GM12864 (cell line): ENCODE measurements around the gene ALG2.
A peak's percentile ranks its signal among the peaks of the same experiment; 100 is the strongest.

Experiments
- DNase-seq: peaks from one replicate; pipeline ENCODE4 v3.0.0-alpha.2; 2011; ENCODE audit warnings: low read depth
- H3K4me3 ChIP-seq: 2 replicates; pipeline ENCODE4 v1.5.1; 2011; ENCODE audit warnings: mild to moderate bottlenecking, low read depth, low read length, control low read depth
- TF ChIP-seq, protein P1 (sequence below): IDR thresholded peaks from 2 replicates; pipeline ENCODE4 v1.5.1; 2011; ENCODE audit warnings: low read depth, mild to moderate bottlenecking, moderate library complexity, low read length, control low read depth, inconsistent platforms; ENCODE audit errors: missing control alignments

The ALG2 gene

DNA sequence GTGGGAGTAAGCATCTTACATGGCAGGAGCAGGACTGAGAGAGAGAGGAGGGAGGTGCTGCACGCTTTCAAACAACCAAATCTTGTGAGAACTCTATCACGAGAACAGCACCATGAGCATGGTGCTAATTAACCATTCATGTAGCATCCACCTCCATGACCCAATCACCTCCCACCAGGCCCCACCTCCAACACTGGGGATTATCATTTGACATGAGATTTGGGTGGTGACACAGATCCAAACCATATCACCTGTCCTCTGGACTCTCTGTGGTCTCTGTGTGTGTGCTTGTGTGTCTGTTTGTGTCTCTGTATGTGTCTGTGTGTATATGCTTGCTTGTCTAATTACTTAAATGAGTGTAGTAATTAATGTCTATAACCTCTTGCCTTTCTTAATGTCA lies 31.4 kb upstream of the ALG2 start:
- DNase-seq = peak; percentile 58
- H3K4me3 ChIP-seq = no peak overlapping the region; the same call in 1 of the 2 replicates
- TF ChIP-seq, protein P1, sequence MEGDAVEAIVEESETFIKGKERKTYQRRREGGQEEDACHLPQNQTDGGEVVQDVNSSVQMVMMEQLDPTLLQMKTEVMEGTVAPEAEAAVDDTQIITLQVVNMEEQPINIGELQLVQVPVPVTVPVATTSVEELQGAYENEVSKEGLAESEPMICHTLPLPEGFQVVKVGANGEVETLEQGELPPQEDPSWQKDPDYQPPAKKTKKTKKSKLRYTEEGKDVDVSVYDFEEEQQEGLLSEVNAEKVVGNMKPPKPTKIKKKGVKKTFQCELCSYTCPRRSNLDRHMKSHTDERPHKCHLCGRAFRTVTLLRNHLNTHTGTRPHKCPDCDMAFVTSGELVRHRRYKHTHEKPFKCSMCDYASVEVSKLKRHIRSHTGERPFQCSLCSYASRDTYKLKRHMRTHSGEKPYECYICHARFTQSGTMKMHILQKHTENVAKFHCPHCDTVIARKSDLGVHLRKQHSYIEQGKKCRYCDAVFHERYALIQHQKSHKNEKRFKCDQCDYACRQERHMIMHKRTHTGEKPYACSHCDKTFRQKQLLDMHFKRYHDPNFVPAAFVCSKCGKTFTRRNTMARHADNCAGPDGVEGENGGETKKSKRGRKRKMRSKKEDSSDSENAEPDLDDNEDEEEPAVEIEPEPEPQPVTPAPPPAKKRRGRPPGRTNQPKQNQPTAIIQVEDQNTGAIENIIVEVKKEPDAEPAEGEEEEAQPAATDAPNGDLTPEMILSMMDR = no peak

DNA sequence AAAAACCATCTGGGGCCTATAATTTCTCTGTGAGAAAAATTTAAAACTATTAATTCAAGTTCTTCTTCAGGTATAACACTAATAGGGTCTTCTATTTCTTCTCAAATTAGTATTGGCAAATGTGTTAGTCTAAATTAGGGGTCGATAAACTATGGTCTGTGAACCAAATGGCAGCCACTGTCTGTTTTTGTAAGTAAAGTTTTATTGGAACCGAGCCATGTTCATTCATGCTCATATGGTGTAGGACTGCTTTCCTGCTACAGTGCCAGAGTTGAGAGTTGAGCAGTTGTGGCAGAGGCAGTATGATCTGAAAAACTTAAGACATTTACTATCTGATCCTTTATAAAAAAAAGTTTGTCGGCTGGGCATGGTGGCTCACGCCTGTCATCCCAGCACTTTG lies 29.4 kb upstream of the ALG2 start:
- TF ChIP-seq, protein P1 = no peak
- no peak overlapping the region for H3K4me3 ChIP-seq
- DNase-seq = no peak

DNA sequence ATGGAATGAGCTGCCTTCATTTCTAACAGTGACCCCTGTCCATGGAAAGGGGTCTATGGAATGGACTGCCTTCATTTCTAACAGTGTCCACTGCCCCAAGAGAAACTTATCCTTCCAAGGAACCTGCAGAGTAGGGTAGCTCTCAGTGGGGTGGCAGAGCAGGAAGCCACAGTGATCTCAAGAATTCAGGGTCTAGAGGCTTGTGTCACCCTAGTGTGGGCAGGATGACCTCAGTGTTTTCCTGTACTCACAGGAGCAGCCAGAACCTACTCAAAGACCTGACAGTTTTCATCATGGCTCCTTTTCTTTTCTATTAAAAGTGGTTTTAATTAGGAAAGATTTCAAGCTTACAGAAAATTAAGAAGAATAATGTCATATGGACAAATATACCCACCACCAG lies 27.9 kb upstream of the ALG2 start:
- DNase-seq = no peak
- no peak overlapping the region for H3K4me3 ChIP-seq
- TF ChIP-seq, protein P1 = no peak

DNA sequence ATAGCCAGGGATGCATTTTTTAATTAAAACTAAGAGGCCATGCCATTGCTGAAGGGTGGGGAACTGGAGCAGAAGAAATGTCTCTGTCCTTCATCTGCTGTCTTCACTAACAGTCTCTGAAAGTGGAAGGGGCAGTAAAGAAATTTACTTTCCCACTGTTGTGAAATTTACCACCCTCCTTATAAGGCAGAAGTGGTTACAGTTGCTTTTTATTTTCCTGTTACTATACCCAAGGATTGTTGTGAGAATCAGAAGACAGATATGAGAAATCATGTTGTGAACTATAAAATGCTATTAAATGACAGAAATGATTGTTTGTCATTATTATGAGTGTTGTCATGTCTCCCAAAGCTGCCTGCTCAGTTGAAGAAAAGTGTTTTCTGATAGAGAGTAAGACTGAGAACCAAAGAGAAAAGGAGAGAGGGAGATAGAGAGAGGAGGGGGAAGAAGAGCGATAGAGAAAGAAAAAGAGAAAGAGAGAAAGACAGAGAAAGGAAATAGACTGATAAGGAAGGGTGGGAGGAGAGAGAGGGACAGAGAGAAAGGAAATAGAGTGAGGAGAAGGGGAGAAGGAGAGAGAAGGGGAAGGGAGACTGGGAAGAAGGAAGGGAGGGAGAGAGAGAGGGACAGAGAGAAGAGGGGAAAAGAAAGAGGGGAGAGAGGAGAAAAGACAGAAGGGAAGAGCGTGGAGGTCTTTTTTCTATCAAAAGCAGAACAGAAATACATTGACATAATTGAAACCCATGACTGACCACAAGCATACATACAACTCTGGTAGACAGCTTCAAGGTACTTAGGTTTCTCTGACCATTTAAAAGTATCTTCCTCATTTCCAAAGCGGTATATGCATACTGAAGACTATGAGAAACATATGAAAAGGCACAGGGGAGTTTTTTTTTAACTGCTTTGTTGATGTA lies 22.9 kb upstream of the ALG2 start:
- TF ChIP-seq, protein P1 = no peak
- DNase-seq = peak; percentile 65
- no peak overlapping the region; the same call in 1 of the 2 replicates for H3K4me3 ChIP-seq

DNA sequence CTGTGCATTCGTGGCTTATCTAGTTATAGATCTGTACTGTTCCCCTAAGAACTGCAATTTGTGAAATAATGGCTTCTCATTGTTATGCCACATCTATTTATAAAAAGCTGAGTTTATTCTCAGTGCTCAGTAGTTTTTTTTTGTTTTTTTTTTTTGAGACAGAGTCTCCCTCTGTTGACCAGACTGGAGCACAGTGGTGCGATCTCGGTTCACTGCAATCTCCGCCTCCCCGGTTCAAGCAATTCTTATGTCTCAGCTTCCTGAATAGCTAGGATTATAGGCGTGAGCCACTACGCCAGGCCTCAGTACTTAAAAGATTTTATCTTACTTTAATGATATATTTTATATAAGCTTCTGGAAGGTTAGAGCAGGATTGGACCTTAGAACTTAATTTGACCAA lies 19.4 kb upstream of the ALG2 start:
- no peak overlapping the region for H3K4me3 ChIP-seq
- no peak for DNase-seq
- TF ChIP-seq, protein P1 = no peak

DNA sequence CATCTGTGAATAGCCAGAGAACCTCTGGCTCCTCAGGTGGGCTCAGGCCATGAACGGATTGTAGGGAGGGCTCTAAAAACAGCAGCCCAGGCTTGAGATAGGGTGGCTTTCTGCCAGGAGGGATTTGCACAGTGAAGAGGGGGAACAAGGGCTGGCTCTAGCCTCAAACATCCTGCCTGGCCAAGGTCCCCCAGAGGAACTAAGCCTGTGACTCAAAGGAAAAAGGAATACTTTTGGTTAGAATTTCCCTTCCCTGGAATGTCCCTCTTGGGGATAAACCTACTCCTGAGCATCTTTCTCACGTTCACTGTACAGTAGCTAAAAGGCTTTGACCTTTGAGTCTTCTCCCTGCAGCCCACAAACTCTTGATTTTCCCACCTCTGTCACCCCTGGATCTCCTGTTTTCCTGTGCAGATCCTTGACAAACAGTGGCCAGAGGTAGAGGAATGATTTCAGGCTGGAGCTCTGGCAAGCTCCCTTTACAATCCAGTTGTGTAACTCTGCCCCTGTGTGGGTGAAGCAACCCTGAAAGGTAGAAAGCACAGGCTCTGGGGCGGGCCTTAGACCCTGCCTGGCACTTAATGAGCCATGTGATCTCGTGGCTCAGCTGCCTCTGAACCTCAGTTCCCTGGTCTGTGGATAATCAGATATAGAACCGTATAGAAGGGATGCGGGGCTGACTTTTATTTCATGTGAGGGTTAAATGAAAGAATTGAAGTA lies 17.8 kb upstream of the ALG2 start:
- DNase-seq = no peak
- TF ChIP-seq, protein P1 = no peak
- H3K4me3 ChIP-seq = no peak overlapping the region
